NCI-H748 (cell line): ENCODE data around the gene CNTN5.

Experiments
- DNase-seq: peaks from one replicate; lab custom pipeline; 2025; ENCODE audit not compliant: unreplicated experiment; lab: John Stamatoyannopoulos, UW

Gene CNTN5

DNA sequence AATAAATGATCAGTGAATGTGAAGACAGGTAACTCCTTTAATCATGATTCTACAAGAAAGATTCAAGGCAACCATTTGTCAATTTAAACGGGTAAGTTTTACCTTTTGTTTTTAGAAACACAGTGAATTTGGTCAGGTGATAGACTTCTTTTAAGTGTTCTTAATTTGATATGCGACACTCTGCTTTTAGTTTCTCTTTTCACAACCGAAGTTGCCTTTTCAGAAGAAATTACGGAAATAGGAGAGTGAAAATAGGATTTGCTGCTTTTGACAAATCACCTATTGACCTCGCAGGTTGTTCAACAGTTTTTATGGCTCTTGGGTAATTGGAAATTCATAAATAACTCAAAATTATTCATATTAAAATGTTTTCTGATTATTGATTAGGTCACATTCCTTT is 142.1 kb downstream of the CNTN5 start:
- DNase-seq = no peak

DNA sequence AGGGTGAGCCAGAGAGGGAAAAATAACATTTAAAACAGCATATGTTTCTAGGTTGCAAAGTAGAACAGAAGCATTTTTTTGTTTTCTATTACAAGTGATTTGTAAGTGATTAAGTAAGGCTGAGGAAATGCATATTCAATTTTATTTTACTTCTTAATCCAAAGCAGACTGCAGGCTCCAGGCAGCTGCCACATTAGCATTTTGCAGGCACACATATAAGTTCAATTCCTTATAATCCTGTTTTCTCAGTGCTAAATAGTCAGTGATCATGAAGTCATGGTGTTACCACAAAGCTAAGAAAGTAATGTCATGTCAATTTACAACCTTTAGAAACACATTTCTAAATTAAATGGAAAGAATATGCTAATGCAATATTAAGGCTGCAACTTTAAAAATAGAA is 149.8 kb downstream of the CNTN5 start:
- no peak for DNase-seq

DNA sequence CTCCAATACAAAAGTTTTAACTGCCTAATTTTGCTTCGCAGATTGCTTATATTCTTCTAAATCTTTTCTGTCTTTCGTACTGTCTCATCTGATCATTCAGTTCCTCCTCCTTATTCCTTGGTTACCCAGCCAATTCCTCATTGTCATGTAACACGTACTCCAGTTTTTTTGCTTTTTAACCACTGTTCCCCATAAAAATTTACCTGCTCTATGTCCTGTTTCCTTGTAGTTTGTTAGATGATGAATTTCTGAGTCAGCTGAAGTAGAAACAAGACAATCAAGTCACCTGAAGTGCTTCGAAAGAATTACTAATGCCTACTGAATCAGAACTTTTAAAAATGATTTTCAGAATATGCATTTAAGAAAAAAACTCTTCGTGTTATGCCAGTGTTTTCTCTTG is 150.6 kb downstream of the CNTN5 start:
- no peak for DNase-seq

DNA sequence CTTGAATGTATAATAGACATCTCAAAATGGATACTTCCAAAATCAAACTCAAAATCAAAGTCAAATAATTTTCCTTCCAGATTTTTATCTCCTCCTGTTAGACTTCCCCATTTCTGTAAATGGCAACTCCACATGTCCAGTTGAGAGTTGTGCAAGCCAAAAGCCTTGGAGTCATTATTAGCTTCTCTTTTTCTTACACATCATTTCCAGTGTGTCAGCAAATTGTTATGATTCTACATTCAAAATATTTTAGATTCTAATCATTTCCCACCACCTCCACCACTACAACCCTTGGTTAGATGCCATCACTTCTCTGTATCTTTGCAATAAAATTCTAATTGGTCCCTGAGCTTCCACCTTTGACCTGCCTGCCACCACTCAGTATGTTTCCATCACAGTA is 155.7 kb downstream of the CNTN5 start:
- DNase-seq = no peak

DNA sequence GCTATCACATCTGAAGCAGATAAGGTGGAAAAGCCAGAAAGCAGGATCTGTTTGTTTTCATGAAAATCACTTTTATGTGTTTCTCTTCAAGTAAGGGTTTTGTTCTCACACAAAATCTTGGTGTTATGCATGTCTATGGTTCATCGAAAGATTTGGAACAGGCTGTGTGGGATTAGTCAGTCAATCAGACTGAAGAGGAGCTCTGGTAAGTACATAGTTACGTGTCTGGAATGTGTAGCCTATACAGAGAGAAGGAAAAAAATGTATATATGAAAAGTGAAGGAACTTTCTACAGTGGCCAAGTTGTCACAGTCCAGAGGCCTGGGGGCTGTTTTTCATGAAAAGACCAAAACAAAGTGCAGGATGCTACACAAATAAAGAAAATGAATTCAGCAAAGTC is 156.7 kb downstream of the CNTN5 start:
- DNase-seq = no peak

DNA sequence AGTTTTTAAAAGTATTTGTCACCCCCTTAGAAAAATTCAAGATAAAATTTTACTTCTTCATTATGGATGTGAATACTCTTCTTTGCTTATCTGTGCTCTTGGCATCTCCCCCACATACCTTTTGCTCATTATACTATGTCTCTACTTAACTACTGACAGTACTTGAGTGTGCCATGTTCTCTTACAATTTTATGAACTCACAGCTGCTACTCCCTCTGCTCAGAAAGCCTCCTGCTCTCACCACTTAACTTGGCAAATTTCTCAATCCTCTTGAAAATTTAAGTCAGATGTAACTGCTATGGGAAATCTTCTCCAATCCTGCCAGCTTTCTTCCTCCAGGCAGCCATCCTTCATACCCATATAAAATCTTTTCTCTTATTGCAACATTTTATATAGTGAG is 163.4 kb downstream of the CNTN5 start:
- DNase-seq = no peak

DNA sequence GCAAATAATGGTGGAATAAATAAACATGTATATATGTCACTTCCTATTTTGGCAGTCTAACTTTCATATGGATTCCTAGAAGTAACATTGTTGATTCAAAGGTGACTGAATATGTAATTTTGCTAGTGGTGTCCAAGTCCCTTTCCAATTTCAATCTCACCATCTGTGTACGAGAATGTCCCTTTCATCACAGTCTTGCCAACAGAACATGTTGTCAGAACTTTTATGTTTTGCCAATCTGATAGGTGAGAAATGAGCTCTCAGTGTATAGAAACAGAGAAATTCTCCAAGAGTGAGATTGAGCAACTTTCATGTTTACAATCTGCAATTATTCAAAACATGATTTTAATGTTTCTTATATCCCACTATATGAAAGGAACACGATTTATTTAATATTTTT is 167.5 kb downstream of the CNTN5 start:
- no peak for DNase-seq

DNA sequence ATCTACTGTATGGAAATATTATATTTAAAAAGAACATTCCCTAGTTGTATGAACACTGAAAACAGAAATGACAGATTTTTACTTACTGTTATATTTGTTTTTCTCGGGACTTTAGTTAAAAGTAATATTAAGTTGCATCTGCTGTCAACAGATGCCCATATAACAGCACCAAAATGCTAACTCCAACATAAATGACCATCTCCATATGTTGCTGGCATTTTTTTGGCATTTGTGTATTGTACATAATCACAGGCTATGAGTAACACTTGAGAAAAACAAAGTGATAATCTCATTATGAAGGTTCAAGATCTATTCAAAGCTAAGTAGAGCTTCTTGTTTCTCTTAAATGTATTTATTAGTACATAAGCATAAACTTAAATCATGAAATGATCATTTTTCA is 172.0 kb downstream of the CNTN5 start:
- DNase-seq = no peak

DNA sequence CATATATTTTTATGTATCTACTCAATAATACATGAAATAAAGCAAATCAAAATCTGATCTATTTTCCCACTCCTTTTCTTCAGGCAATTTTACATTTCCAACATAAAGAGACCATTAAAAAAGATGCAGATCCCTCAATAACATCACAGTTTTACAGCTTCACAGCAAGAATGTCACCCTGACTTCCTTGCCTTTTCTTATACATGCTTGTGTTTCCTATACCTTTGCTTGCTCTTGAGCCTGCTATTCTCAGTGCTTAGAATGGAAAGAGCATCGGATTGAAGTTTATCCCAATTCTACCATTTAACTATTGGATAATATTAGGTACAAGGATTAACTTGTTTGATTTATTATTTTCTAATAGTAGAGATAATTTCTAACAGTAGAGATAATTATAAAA is 176.7 kb downstream of the CNTN5 start:
- no peak for DNase-seq

DNA sequence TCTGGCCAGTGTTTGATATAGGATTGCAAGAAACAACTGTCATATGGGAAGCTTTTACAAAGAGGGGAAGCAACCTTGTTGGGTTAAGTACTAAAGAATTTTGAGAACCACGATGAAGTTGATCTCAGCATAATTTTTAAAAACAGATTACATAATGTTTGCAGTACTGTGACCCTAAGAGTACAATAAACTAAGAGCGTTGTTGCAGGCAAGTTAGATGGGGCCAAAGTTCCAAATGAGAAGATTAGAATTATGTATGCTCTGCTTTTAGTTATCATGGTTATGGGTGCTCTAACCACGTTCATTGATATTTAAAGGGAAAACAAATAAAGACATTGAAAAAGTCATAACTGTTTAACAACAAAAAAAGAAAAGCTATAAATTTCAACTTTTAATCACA is 177.5 kb downstream of the CNTN5 start:
- DNase-seq = no peak

DNA sequence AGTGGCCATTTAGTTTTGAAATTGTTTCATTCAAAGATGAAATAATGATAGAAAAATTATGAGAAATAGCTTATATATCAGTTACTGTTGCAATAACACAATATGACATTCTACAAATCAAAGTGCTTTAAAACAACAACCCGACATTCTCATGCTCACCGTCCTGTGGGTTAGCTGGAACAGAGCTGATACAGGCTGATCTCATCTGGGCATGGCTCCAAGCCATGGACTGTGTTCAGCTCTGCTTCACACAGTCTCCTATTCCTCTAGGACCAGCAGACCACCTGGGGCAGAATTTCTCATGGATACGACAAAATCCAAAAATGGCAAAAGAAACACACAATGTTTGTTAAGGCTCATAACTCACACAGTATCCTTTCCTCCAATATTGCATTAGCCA is 178.6 kb downstream of the CNTN5 start:
- DNase-seq = no peak

DNA sequence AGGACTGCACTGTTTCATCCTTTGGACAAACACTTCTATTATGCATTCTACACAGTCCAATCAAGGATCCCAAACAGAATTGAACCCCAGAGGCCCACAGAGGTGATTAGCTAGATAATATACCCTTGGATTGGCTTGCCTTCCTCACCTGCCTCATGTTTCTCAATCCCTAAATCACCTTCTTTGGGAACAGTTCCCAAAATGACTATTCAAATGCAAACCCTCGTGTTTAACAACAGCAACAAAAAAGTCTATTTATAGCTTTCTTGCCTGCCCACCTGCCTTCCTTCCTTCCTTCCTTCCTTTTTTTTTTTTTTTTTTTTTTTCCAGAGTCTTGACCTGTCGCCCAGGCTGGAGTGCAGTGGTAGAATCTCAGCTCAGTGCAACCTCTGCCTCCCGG is 180.0 kb downstream of the CNTN5 start:
- no peak for DNase-seq

DNA sequence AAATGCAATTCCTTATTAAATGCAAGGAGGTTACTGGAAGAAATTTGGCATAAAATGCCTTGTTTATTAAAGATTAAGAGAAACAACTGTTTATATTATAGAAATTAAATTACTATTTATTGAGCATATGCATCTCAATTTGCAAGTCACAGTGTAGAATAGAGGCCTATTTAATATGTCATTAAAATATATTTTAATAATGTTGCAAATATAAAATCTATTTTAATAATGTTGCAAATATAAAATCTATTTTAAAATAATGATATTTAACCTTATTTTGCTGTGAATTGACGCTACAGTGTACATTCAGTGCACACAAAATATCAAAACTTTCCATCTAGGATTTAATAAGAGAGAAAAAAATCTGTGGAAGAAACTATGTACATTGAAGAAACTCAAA is 188.1 kb downstream of the CNTN5 start:
- DNase-seq = no peak

DNA sequence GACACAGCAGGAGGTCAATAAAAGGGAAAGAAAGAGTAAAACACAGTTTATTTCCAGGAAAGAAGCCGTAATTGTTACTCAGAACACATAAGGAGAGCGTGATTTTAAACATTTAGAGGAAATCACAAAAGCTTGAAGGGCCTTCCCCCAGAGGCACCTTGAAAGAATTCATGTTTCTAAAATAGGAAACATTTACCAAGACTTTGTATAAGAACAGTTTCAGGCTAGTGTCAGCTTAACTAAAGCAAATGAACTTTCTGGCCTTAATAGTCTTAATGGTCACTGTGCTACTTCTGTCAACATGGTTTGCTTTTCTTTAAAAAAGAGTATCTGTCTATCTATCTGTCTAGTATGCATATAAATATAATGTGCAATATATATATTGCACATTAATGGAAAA is 208.8 kb downstream of the CNTN5 start:
- DNase-seq = no peak

DNA sequence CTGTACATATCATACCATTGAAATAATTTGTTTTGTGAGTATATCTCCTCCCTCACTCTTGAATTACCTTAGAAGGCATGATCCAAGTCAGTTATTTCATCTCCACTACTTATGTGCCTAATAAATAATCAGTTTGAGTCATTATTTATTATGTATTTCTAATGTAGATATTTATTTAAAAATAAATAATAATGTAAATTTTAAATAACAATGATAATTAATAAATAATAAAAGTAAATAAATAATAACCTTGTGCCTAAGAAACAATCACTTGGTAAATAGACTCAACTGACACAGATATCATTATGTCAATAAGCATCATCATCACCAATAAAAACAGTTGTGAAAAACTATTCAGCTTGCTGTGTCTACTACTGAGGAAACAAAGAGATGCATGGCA is 213.8 kb downstream of the CNTN5 start:
- no peak for DNase-seq

DNA sequence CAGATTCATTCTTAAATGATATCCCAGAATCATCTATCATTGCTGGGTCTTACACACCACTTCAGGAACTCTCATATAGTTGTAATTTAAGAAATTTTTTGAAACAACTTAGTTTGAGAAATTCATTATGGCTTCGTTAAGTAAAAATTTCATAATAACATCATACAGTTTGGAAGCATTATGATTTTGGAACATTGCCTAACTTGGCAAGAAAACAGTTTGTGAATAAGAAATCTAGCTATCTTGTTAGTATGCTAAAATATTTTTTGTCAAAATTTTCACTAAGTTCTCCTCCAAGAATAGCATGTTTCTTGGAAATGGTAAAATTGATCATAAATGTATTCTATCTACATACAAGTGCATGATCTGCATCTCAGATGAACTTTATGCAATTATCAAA is 217.7 kb downstream of the CNTN5 start:
- no peak for DNase-seq

DNA sequence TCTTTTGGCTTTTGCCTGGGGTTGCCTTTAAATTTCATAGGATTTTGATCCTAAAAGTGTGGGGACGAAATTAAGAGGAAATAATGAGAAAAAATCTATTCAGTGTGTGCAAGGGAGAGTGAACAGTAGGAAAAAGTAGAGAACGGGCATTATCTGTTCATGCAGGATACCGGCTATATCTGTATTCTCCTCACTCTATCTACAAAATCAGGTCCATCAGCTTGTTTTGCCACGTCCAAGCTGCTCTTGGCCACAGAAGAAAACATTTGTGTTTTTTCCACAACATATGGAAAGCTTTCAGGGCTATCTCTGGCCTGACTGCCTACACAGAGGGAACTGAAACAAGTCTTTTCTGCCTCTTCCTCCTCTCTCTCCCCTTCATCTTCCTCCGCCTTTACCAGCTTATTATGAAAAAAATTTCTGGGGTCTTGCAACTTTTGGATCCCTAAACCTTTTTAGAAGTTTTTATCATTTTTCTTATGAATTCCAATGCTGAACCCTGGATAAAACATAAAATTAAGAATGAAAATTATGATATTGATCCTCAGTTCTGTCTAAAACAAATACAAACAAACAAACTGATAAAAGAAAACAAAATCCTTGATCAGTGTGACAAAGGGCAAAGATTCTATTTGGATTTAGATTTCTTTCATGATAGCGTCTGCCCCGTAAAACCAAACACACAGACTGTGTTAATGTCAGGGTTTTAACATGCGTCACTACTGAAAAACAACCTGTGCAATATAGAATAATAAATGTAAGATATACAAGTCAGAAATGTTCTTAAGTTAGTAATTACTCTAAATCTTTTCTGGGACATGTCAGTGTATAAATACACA is 219.7 kb downstream of the CNTN5 start:
- no peak for DNase-seq

DNA sequence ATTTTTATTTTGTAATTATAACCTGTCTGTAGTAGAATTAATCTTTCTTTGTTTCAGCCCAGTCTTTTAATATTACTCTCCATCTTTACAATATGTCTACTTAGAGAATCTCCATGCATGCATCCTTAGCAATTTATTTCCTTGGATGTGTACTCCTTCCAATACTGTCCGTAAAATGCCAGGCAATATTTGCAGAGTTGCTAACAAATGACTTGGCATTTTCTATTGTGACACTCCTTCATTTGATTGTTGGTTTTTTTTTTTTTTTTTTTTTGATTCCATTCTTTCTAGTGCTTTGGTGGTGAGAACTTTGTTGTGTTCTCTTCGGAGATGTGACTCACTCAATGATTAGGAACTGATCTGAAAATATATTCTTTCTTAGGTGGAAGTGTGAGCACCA is 220.3 kb downstream of the CNTN5 start:
- DNase-seq = no peak

DNA sequence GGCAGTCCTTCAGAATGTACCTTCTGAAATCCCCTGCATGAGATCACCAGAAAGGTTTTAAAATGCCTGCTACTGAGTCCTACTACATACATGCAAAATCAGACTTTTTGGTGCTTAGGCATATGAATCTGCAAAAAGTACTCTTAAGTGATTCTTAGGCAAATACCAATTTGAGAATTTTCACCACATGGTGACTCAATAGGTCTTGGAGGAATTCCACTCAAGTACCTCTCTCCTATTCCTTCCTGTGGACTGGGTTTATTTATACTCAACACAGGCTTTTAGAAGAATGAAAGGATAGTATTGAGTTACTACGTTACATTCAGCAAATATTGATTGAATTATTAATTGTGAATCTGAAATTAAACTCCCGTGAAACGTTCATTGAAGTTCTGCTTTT is 223.9 kb downstream of the CNTN5 start:
- DNase-seq = no peak

DNA sequence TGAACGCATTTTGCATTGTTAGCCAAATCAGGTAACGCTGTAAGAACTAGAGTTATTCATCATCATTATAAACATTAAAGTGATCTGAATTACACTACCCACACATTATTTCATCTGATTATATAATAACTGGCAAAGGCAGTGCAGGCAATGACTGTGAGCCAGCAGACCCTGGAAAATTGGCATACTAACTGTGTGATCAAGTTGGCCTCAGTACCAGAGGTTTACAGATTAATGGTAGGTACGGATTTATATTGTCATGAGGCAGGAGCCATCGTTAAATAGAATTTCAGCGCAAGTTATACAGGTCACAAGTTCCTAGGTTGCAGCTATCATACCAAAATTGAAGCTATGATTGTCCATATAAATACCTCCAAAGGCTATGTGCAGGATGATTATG is 225.4 kb downstream of the CNTN5 start:
- DNase-seq = no peak

DNA sequence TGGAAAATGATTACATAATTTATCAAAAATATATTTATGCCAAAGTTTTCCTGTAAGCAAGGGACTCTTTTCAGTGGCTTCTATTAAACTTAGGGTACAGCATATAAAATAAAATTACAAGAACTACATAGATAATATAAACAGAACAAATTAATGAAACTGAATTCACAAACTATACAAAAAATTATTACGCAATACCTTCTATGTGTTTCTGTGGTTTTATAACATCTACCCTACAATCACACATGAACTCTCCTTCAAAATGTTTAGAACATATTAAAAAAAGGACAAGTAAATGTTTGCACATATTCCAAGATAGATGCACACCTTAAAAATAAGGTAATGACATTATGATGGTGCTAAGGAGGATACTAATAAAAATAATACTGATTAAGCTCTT is 235.9 kb downstream of the CNTN5 start:
- no peak for DNase-seq

DNA sequence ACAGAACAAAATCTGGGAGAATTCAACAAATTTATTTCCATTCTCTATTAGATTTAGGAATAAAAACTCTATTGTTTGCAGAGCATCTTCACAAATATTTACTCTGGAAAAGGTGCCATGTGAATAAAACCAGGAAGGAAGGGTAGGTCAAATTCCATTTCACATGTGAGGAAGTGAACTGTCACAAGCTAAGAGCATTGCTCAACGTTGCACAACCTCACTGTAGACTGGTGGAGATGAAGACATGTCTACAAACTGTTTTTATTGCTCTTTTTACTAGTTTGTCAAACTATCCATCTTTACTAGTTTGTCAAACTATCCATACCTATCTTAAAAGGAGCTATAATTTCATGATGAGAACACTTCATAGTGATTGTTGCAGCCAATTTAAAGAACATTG is 236.4 kb downstream of the CNTN5 start:
- DNase-seq = no peak

DNA sequence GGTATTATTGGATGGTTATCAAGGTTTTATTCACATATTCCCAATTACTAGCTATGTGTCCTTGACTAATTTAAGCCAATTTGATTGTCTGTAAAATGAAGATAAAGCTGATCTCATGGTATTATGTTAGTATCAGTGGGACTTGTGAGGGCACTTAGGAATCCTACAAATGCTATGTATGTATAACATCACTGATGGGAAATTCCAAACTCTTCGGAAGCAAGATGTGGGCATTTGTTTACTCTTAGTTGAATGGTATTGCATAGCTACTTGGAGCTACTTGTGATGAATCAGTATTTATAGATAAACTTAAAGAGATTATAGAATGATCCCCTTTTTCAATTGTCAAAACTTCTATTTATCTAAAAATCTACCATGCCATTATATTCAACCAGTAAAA is 239.9 kb downstream of the CNTN5 start:
- DNase-seq = no peak
